ENCODE data around the gene TMEM266.

Gene TMEM266

DNA sequence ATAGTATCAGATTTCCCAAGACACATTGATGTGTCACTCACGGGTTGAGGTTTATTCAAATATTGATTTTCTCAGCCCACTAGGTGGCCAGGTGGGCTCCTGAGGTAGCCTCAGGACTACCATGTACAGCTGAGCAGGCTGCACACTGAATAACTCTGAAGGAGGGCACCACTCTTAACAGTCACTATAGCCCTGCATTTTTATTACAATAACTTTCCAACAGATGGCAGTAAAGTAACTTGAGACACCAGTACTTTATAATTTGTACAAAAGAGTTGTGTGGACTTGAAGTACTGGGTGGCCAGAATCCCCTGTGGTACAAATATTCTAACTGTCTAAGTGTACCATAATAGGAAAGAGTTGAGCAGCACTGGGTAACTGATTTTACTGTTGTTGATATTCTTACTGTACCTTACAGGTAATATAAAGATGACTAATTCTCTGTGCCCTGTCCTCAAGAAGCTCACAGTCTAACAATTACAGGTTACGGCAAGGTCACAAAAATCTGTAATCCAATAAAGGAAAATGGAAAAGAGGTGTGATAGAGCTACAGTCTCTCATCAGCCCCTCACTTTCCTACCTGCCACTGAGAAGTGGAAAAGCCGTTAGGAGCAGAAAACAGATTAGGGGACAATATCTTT, 175.5 kb downstream of the TMEM266 start:
- TF ChIP-seq, protein P1, sequence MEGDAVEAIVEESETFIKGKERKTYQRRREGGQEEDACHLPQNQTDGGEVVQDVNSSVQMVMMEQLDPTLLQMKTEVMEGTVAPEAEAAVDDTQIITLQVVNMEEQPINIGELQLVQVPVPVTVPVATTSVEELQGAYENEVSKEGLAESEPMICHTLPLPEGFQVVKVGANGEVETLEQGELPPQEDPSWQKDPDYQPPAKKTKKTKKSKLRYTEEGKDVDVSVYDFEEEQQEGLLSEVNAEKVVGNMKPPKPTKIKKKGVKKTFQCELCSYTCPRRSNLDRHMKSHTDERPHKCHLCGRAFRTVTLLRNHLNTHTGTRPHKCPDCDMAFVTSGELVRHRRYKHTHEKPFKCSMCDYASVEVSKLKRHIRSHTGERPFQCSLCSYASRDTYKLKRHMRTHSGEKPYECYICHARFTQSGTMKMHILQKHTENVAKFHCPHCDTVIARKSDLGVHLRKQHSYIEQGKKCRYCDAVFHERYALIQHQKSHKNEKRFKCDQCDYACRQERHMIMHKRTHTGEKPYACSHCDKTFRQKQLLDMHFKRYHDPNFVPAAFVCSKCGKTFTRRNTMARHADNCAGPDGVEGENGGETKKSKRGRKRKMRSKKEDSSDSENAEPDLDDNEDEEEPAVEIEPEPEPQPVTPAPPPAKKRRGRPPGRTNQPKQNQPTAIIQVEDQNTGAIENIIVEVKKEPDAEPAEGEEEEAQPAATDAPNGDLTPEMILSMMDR (IDR thresholded peaks at IDR 0.05): no peak
- Histone ChIP-seq H3K9me3 (no peaks in the 10 kb centered on the region), H3K27ac (no peak overlapping the region), H3K27me3 (no peaks in the 10 kb centered on the region), H3K4me1 (ENCODE audit: control insufficient read depth in 1 of 2, insufficient read depth in 1 of 2, low read depth in 1 of 2, low read length in 1 of 2) (no peaks in the 10 kb centered on the region), H3K4me3 (ENCODE audit: low read depth in 1 of 2, low read length in 1 of 2) (no peak overlapping the region), H3K36me3 (peaks cover 9% of the 10 kb centered on the region)

DNA sequence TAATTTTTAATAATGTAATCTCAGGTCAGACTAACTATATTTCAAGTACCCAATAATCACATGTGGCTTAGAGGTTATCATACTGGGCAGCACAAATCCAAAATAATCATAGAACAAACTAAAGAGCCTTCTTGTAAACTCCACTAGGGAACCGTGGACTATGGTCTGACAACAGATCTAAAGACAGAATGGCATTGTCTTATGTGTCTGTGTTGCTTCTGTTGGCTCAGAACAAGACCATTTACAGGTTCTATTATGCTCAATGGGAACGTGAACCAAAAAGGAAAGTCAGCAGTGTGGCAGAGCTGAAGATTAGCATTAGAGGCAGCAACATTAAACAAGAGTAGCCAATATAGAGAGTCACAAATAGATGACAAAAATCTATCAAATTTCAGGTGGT, 176.6 kb downstream of the TMEM266 start:
- Histone ChIP-seq H3K4me1 (ENCODE audit: control insufficient read depth in 1 of 2, insufficient read depth in 1 of 2, low read depth in 1 of 2, low read length in 1 of 2) (no peaks in the 10 kb centered on the region), H3K36me3 (no peaks in the 10 kb centered on the region), H3K4me3 (ENCODE audit: low read depth in 1 of 2, low read length in 1 of 2) (no peak overlapping the region), H3K27ac (no peak overlapping the region), H3K9me3 (no peaks in the 10 kb centered on the region), H3K27me3 (no peaks in the 10 kb centered on the region)
- TF ChIP-seq, protein P1 (IDR thresholded peaks at IDR 0.05): no peak

DNA sequence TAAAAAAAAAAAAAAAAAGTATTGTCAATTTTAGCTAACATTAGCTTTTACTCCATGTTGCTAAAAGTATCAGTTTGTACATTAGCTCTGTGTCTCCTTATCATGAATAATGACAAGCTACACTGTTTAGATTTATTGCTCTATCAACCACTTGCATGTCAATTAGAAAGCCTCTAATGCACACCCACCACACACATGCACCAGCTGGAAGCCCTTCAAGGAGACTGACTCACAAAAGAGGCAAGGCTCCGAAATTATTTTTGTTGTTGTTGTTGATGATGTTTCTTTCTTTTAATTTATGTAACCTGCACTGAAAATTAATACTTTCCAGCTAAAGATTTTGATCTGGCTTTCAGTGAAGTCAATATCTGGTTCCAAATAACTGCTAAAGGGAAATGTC, 180.0 kb downstream of the TMEM266 start:
- TF ChIP-seq, protein P1 (IDR thresholded peaks at IDR 0.05): no peak
- Histone ChIP-seq H3K27ac (no peak overlapping the region), H3K36me3 (no peaks in the 10 kb centered on the region), H3K4me3 (ENCODE audit: low read depth in 1 of 2, low read length in 1 of 2) (no peak overlapping the region), H3K27me3 (no peaks in the 10 kb centered on the region), H3K4me1 (ENCODE audit: control insufficient read depth in 1 of 2, insufficient read depth in 1 of 2, low read depth in 1 of 2, low read length in 1 of 2) (no peaks in the 10 kb centered on the region), H3K9me3 (no peaks in the 10 kb centered on the region)

DNA sequence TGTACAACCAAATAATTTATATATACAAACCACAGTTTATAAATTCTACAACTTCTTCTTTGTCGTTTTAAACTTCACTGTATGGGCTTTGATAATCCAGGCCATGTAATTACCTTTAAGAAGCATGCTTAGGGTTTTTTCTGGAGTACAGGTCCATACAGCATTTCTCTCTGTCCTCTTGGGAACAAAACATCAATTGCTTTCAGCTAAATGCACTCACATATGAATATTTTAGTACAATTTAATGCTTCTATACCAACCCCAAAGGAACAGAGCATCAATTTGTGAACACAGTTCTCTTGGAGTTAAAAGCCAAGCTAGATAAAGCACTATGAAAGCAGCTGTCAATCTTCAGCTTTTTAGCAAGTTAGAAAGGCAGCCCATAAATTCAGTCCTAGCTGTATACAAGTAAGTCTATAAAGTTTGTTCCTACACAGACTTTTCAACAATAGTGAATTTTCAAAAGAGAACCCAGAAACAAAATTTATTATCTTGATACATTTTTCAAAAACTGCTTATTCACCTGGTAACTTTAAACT, 185.4 kb downstream of the TMEM266 start:
- Histone ChIP-seq H3K27ac (no peak overlapping the region), H3K4me1 (ENCODE audit: control insufficient read depth in 1 of 2, insufficient read depth in 1 of 2, low read depth in 1 of 2, low read length in 1 of 2) (peaks cover 0 to 4% of the 10 kb centered on the region in 2 experiments), H3K27me3 (no peaks in the 10 kb centered on the region), H3K4me3 (ENCODE audit: low read depth in 1 of 2, low read length in 1 of 2) (no peak overlapping the region), H3K9me3 (no peaks in the 10 kb centered on the region), H3K36me3 (no peaks in the 10 kb centered on the region)
- TF ChIP-seq, protein P1 (IDR thresholded peaks at IDR 0.05): no peak

DNA sequence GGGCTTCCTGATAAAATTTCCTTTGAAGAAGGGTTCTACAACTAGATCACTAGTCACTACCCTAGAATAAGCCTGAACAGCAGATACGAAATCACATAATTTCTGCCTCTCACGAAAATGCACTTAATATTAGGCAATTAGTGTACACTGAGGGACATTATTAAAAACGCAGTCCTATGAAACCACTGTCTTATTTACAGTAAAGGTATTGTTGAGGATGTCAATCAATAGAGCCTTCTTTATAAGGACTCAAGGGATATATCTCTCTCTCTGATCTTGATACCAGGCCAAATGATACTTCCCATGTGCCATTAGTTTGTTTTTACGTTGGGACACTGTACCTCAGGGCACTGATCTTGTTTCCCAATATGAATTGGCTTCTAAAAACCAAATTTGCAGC, 191.9 kb downstream of the TMEM266 start:
- H3K4me3 ChIP-seq (ENCODE audit: low read depth in 1 of 2, low read length in 1 of 2): no peak overlapping the region
- no peaks in the 10 kb centered on the region for H3K27me3 ChIP-seq
- no peak overlapping the region for H3K27ac ChIP-seq
- no peaks in the 10 kb centered on the region for H3K36me3 ChIP-seq
- H3K9me3 ChIP-seq: no peaks in the 10 kb centered on the region
- TF ChIP-seq, protein P1 (IDR thresholded peaks at IDR 0.05): no peak
- no peaks in the 10 kb centered on the region for H3K4me1 ChIP-seq (ENCODE audit: control insufficient read depth in 1 of 2, insufficient read depth in 1 of 2, low read depth in 1 of 2, low read length in 1 of 2)
